Right lobe of liver (tissue), 4 donors: Measurements from ENCODE around the gene PADI3.

Experiments used
- CTCF ChIP-seq, 4 donors: fragments of 200-600 bp in 3 of 4; fragments of 450-650 bp in 1 of 4; IDR thresholded peaks; one replicate each; pipeline versions ENCODE4 v1.5.1 to v1.8.0; 2016 to 2022; ENCODE audit warnings: antibody characterized with exemption in 4 of 4, mild to moderate bottlenecking in 2 of 4
- POLR2A ChIP-seq: fragments of 450-650 bp; IDR thresholded peaks from one replicate; pipeline ENCODE4 v1.6.1; 2017; ENCODE audit warnings: antibody characterized with exemption, mild to moderate bottlenecking
- donor health status: DM: no; HTN: no; CAD: no.
- donor health status: DM: no; HTN: no; CAD: no.
- donor health status: DM: no; HTN: yes; CAD: no.

GRCh38 chr1:17212009-17212408 is 36.9 kb upstream of the PADI3 start:
- TF ChIP-seq CTCF (IDR thresholded peaks at IDR 0.05) (no peak), POLR2A (no peak)
